ENCODE results near the gene SLC9A8.

GRCh38 chr20:49779972-49780371 is 32.7 kb upstream of the SLC9A8 start:
- no peak for TF ChIP-seq CTCF (conservative IDR thresholded peaks at IDR 0.05)
- TF ChIP-seq EZH2 (IDR thresholded peaks at IDR 0.05; ENCODE audit: low read depth): no peak
